Limb (tissue), 2 donors: ENCODE data around the gene DHCR24.
A peak's percentile ranks its signal among the peaks of the same experiment; 100 is the strongest.

ENCODE experiments used
- DNase-seq, 2 donors: peaks; one replicate each; pipeline ENCODE4 v3.0.0-alpha.2; 2016; ENCODE audit errors: extremely low spot score in 2 of 2

The DHCR24 gene

GRCh38 chr1:54803761-54804470 lies 83.1 kb downstream of the DHCR24 start:
- DNase-seq: peak in 1 of 2 donors; percentile 12

GRCh38 chr1:54800899-54801759 lies 85.9 kb downstream of the DHCR24 start, which contains the start of gene TTC22:
Gene TTC22 (minus strand): TSS chr1:54801323. CDS start chr1:54801163, 160 bp downstream.
- DNase-seq: peak in 1 of 2 donors; percentile 54

- DNase-seq: peak in 1 of 2 donors; percentile 30
Observed at GRCh38 chr1:54800041-54800898, 86.7 kb downstream of the DHCR24 start.
